H54 (cell line): ENCODE data around the gene TMSB4X.
"Not testable (repeated sequence)": the region's sequence is repeated elsewhere in the genome, so short reads cannot be mapped to it uniquely, and the experiment has no call there.

Experiments used
- DNase-seq: peaks from one replicate; pipeline ENCODE4 v3.0.0; 2011; ENCODE audit warnings: low spot score, mixed read lengths; ENCODE audit not compliant: insufficient read length
- FAIRE-seq: peaks from 3 replicates; lab custom pipeline; 2011; peaks lifted over from hg19 to GRCh38; lab: Jason Lieb, UNC
- POLR2A ChIP-seq: IDR thresholded peaks from 2 replicates; pipeline ENCODE4 v1.6.1; 2011; ENCODE audit warnings: low read depth, mild to moderate bottlenecking, low read length

The TMSB4X gene

GRCh38 chrX:12974796-12975669, at the start of gene TMSB4X:
Gene TMSB4X, plus strand, starts transcription at chrX:12975110.
- DNase-seq (no peak), FAIRE-seq (no peak)
- peak; percentile 100 for TF ChIP-seq POLR2A

DNA sequence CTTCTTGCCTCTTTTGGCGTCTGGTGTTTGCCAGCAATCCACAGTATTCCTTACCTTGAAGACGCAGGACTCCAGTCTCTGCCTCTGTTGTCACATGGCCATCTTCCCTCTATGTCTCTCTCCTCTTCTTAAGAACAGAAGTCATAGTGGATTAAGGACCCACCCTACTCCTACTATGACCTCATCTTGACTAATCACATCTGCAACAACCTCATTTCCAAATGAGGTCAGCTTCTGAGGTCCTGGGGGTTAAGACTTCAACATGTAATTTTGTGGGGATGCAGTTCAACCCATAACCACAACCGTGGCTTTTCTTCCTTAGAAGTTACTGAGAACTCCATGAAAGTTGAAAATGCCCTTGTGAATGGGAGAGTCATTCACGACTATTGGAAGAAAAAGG, 45.2 kb upstream of the TMSB4X start:
- no peak for FAIRE-seq
- no peak for DNase-seq
- no peak for TF ChIP-seq POLR2A

- no peak for FAIRE-seq
- DNase-seq = no peak
- no peak for TF ChIP-seq POLR2A
These were observed 44.8 kb upstream of the TMSB4X start for GRCh38 chrX:12930150-12930549.

DNA sequence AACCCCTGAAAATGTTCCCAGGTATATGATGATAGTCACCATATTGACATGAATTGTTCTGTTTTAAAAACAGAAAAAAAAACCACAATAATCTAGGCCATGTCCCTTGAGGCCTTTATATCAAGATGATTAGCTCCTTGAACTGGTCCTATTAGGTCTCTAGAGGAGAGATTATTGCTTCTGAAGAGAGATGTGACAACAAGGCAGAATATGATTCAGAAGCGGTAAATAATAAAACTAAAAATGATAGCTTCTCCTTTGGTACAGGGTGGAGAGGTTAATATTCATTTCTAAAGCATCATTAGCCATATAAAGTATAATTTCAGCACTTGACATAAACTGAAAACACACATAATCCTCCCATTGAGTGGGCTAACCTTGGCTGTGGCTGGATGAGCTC, 42.7 kb upstream of the TMSB4X start:
- DNase-seq (no peak), FAIRE-seq (no peak)
- TF ChIP-seq POLR2A = no peak

GRCh38 chrX:12934850-12935249, 40.1 kb upstream of the TMSB4X start:
- no peak for FAIRE-seq
- no peak for TF ChIP-seq POLR2A
- DNase-seq = no peak

DNA sequence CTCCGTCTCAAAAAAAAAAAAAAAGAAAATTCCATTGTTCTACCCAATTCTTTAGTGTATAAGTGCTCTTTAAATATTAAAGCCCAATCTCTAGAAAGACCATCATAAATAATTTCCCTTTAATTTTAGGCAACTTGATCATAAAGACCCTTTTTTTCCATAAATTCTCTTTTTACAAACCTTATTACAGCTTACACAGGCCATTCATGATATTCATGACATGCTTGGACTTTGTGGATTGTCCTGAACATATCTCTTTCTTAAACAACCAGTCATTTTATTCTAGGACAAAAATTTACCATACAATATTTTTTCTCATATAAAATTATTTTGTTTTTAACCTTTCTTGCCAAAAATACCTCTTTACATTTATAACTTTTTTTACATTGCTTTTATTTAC, 38.0 kb upstream of the TMSB4X start:
- FAIRE-seq (no peak), DNase-seq (no peak)
- no peak for TF ChIP-seq POLR2A

- not testable (repeated sequence) for FAIRE-seq, DNase-seq
These were observed 34.4 kb upstream of the TMSB4X start for GRCh38 chrX:12940471-12940870.

GRCh38 chrX:12943592-12943991, 31.3 kb upstream of the TMSB4X start:
- DNase-seq, FAIRE-seq: not testable (repeated sequence)

DNA sequence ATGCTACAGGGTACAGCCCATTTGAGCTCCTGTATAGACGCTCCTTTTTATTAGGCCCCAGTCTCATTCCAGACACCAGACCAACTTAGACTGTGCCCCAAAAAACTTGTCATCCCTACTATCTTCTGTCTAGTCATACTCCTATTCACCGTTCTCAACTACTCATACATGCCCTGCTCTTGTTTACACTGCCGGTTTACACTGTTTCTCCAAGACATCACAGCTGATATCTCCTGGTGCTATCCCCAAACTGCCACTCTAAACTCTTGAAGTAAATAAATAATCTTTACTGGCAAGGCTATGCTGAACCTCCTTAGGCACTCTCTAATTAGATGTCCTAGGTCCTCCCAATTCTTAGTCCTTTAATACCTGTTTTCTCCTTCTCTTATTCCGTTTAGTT, 30.5 kb upstream of the TMSB4X start:
- FAIRE-seq, DNase-seq: not testable (repeated sequence)

DNA sequence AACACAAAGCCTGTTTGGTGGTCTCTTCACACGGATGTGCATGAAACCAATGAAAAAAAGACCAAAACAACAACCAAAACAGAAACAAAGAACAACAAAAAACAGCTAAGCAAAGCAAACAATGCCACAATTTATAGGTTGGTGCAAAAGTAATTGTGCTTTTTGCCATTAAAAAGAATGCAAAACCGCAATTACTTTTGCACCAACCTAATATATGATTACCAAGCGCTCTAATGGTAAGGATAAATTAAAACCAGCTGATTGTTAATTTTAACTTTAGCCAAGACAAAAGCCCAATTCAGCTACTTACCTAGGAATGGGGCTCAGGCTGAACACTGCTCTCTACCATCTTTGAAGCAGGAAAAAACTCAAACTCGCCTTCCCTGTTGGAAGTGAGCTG, 29.4 kb upstream of the TMSB4X start:
- no peak for DNase-seq
- TF ChIP-seq POLR2A = no peak
- no peak for FAIRE-seq

- no peak for TF ChIP-seq POLR2A
- DNase-seq = no peak
- FAIRE-seq = no peak
These were observed 28.5 kb upstream of the TMSB4X start for GRCh38 chrX:12946406-12946805.

DNA sequence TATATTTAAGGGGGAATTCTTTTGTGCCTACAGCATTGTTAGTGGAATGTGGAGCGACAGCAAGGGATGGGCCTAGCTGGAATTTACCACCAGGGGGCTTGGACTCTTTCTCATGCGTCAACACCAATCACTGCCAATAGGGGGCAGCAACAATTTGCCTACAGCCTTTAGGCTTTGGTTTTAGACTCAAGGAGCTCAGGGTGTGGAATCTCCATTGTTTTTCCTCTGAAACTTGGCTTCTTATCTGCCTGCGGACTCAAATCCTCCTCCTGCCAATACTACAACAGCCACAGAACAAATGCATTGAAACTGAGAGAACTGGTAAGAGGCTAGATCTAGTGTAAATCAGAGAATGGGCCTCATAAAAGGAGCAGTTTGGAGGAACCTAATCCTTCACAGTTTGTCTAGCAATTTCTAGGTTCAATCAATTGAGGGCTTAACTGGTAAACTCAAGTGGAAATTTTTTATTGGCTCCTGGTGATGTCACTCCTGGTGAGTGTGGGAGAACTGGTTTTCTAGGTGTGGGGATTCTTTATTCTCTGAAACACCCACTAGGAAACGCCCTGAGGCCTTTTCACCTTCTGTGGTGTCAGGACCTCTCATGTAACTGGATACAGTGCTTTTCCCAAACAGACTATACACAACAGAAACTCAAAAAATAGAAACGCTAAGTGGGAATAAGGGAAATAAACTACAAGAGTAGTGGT, 27.9 kb upstream of the TMSB4X start:
- no peak for DNase-seq
- FAIRE-seq = no peak
- no peak for TF ChIP-seq POLR2A

GRCh38 chrX:12947545-12948235, 27.2 kb upstream of the TMSB4X start:
- FAIRE-seq (no peak), DNase-seq (no peak)
- no peak for TF ChIP-seq POLR2A

GRCh38 chrX:12948495-12948894, 26.4 kb upstream of the TMSB4X start:
- TF ChIP-seq POLR2A = no peak
- FAIRE-seq = no peak

More at GRCh38 chrX:12948495-12948894, 26.4 kb upstream of the TMSB4X start:
- DNase-seq = no peak
